NT2/D1 (cell line): Measurements from ENCODE around the gene AIRE.

Source experiments
- SUZ12 ChIP-seq: IDR thresholded peaks from 2 replicates; pipeline ENCODE4 v1.6.1; 2011; ENCODE audit not compliant: insufficient read length, insufficient read depth; ENCODE audit errors: extremely low read depth
- YY1 ChIP-seq: IDR thresholded peaks from 2 replicates; pipeline ENCODE4 v1.6.1; 2011; ENCODE audit not compliant: insufficient read length, insufficient read depth
- ZNF274 ChIP-seq: IDR thresholded peaks from 2 replicates; pipeline ENCODE4 v1.6.1; 2011; ENCODE audit warnings: mild to moderate bottlenecking, low read depth, low read length

DNA sequence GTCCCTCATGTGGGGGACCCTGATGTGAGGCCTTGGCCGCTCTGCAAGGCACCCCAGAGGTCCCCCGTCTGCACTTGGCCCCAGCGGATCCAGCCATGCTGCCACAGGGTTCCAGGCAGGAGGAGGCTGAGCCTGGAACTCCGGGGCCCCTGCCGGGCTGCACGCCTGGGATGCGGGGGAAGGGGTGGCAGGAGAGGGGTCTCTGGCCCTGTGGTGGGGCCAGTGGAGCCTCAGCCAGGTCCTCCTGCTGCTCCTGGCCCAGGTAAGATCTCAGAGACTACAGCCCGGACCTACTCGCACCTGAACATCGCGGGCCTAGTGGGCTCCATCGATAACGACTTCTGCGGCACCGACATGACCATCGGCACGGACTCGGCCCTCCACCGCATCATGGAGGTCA lies 27.0 kb downstream of the AIRE start:
- TF ChIP-seq SUZ12 (no peak), ZNF274 (no peak), YY1 (no peak)
